Tibial nerve (tissue), 4 donors: Measurements from ENCODE around the gene PLA2G4A. TPM values are rescaled to one million over a fixed set of nuclear protein-coding genes. Genes with fewer than 3 reads are reported as not detected.

Experiments
- DNase-seq, 2 donors: peaks; one replicate each; pipeline ENCODE4 v3.0.0-alpha.2; 2019; ENCODE audit warnings: low spot score in 2 of 2
- H3K27ac ChIP-seq, 4 donors: fragments of 200-600 bp; sonication (generic) in 3 of 4; one replicate each; pipeline ENCODE4 v1.5.1; 2017 to 2019; ENCODE audit warnings: mild to moderate bottlenecking in 1 of 4
- H3K27me3 ChIP-seq, 2 donors: fragments of 200-600 bp; sonication (generic) in 1 of 2; one replicate each; pipeline versions ENCODE4 v1.5.1 to v1.6.0; 2017 to 2019
- H3K36me3 ChIP-seq, 3 donors: fragments of 200-600 bp; sonication (generic); one replicate each; pipeline ENCODE4 v1.5.1; 2018 to 2019
- H3K4me1 ChIP-seq, 4 donors: fragments of 200-600 bp; sonication (generic) in 3 of 4; one replicate each; pipeline ENCODE4 v1.5.1; 2017 to 2019
- H3K4me3 ChIP-seq, 4 donors: fragments of 200-600 bp; sonication (generic) in 3 of 4; one replicate each; pipeline ENCODE4 v1.5.1; 2017 to 2019; ENCODE audit warnings: mild to moderate bottlenecking in 1 of 4, moderate library complexity in 1 of 4
- H3K9me3 ChIP-seq, 4 donors: fragments of 200-600 bp; sonication (generic) in 3 of 4; one replicate each; pipeline ENCODE4 v1.5.1; 2017 to 2019
- EP300 ChIP-seq, 2 donors: sonication (generic); formaldehyde crosslinking; IDR thresholded peaks; one replicate each; pipeline ENCODE4 v1.6.1; 2017; ENCODE audit warnings: antibody characterized with exemption in 2 of 2, mild to moderate bottlenecking in 1 of 2
- POLR2A ChIP-seq, 2 donors: fragments of 450-650 bp; IDR thresholded peaks; one replicate each; pipeline ENCODE4 v1.6.1; 2017; ENCODE audit warnings: antibody characterized with exemption in 2 of 2, mild to moderate bottlenecking in 2 of 2, moderate library complexity in 2 of 2
- WGBS, 2 donors: methylation state at CpG; one replicate each; pipeline ENCODE4 v1.1.5; 2018; 5-methylcytosine and 5-hydroxymethylcytosine counted together
- total RNA-seq, 4 donors: library from RNA; depleted of rRNA; stranded (reverse); fragments of >200 nt; gene quantifications; one replicate each; pipeline ENCODE4 v1.1.0, GENCODE V29; 2016
- TF ChIP-seq, protein P1 (sequence below), 5 experiments: fragments of 200-600 bp in 3 of 5; fragments of 450-650 bp in 2 of 5; sonication (generic) in 3 of 5; IDR thresholded peaks; one replicate each; pipeline ENCODE4 v1.5.1; 2016 to 2019; ENCODE audit warnings: antibody characterized with exemption in 5 of 5, mild to moderate bottlenecking in 3 of 5, moderate library complexity in 2 of 5

PLA2G4A gene
- total RNA-seq, 4 donors from 2014 or later = 3.7 to 7.2 (median 6.3) TPM

DNA sequence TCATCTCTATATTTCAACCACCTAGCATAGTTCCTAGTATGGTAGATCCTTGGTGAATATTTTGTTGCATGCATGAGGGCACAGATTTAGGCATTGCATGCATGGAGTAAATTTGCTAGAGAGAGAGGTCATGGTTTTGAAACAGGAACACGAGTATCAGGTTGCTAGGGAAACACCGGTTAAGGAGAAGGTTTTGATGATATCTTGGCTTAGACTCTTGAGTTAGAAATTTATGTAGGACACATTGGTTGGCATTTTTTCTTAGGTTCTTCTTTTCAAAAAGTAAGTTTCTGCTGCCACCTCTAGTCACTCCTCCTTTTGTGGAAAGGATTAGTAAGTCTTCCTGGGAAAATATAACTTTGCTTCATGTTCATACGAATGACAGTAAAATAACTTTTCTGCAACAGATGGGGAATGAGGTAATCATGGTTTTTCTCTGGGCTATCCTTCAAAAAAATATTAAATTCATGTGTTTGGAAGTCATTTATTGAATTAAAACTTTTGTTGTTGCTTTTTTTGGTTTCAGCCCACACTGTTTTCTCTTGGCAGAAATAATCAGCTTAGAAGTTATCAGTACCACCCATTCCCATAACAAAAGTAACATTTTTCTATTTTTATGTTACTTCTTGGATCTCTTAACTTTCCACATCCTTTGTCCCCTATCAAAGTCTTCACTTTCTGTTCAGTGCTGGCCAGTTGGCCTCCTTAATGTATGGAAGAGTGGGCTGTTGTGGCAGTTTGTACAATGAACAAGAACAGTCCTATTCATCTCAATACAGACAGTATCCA lies 97.3 kb downstream of the PLA2G4A start:
- 32 to 39% methylated on average over 3 of the region's 3 CpGs for WGBS, 2 donors
- no peaks in the 10 kb centered on the region for H3K36me3 ChIP-seq
- H3K27ac ChIP-seq = no peak overlapping the region
- no peaks in the 10 kb centered on the region for H3K27me3 ChIP-seq
- peaks cover 0 to 12% (median 0%) of the 10 kb centered on the region in 4 donors for H3K4me1 ChIP-seq
- no peak for DNase-seq
- no peak overlapping the region for H3K4me3 ChIP-seq
- TF ChIP-seq, protein P1, sequence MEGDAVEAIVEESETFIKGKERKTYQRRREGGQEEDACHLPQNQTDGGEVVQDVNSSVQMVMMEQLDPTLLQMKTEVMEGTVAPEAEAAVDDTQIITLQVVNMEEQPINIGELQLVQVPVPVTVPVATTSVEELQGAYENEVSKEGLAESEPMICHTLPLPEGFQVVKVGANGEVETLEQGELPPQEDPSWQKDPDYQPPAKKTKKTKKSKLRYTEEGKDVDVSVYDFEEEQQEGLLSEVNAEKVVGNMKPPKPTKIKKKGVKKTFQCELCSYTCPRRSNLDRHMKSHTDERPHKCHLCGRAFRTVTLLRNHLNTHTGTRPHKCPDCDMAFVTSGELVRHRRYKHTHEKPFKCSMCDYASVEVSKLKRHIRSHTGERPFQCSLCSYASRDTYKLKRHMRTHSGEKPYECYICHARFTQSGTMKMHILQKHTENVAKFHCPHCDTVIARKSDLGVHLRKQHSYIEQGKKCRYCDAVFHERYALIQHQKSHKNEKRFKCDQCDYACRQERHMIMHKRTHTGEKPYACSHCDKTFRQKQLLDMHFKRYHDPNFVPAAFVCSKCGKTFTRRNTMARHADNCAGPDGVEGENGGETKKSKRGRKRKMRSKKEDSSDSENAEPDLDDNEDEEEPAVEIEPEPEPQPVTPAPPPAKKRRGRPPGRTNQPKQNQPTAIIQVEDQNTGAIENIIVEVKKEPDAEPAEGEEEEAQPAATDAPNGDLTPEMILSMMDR (IDR thresholded peaks at IDR 0.05) = no peak
- TF ChIP-seq POLR2A (IDR thresholded peaks at IDR 0.05) = no peak
- TF ChIP-seq EP300 (IDR thresholded peaks at IDR 0.05) = no peak
- H3K9me3 ChIP-seq = no peaks in the 10 kb centered on the region

DNA sequence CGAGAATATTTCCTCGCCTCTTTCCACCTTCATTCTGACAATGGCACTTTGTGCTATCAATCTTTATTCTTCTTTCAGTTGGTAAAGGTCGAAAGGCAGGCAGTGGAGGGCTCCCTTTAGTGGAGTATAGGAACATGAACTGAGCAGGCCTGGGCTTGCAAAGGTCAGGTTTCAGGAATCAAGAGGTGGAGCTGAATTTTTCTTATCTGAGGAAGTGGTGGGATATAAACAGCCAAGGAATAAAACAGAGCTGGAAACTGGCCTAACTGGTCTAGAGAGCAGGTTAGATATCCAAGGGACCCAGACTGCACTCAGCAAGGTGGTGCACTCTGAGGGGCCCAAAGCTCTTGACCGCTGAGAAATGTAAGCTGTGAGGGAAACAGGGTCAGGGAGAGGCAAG lies 99.1 kb downstream of the PLA2G4A start:
- H3K36me3 ChIP-seq = no peaks in the 10 kb centered on the region
- no peak for DNase-seq
- H3K9me3 ChIP-seq = no peaks in the 10 kb centered on the region
- H3K27ac ChIP-seq = no peak overlapping the region
- 81 to 88% methylated on average over 4 of the region's 4 CpGs for WGBS, 2 donors
- H3K4me1 ChIP-seq = peaks cover 0 to 12% (median 0%) of the 10 kb centered on the region in 4 donors
- no peaks in the 10 kb centered on the region for H3K27me3 ChIP-seq
- TF ChIP-seq, protein P1 (IDR thresholded peaks at IDR 0.05) = no peak
- no peak for TF ChIP-seq POLR2A (IDR thresholded peaks at IDR 0.05)
- TF ChIP-seq EP300 (IDR thresholded peaks at IDR 0.05) = no peak
- no peak overlapping the region for H3K4me3 ChIP-seq

DNA sequence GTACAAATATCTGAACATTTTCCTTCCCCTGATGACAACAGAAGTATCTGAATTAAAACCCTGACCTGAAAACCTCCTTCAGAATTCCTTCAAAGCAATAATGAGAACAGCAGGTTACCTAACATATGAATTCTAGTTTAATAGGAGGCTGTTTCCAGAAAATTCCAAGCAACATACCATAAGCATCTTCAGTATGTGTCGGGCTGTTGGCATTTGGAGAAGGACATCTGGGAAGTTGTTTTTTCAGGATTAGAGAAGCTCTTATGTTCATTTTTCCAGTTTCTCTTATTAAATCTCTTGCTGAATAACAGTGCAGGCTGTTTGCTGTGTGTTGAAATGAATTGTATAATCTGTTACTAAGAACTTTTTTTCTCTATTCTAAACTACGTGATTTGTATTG lies 101.5 kb downstream of the PLA2G4A start:
- H3K4me3 ChIP-seq = no peak overlapping the region
- WGBS, 2 donors = 76 to 90% methylated on average over 2 of the region's 2 CpGs
- H3K36me3 ChIP-seq = no peaks in the 10 kb centered on the region
- no peak for DNase-seq
- no peak overlapping the region for H3K27ac ChIP-seq
- H3K4me1 ChIP-seq = peaks cover 0 to 12% (median 0%) of the 10 kb centered on the region in 4 donors
- no peaks in the 10 kb centered on the region for H3K9me3 ChIP-seq
- TF ChIP-seq, protein P1 (IDR thresholded peaks at IDR 0.05) = no peak
- H3K27me3 ChIP-seq = no peaks in the 10 kb centered on the region

DNA sequence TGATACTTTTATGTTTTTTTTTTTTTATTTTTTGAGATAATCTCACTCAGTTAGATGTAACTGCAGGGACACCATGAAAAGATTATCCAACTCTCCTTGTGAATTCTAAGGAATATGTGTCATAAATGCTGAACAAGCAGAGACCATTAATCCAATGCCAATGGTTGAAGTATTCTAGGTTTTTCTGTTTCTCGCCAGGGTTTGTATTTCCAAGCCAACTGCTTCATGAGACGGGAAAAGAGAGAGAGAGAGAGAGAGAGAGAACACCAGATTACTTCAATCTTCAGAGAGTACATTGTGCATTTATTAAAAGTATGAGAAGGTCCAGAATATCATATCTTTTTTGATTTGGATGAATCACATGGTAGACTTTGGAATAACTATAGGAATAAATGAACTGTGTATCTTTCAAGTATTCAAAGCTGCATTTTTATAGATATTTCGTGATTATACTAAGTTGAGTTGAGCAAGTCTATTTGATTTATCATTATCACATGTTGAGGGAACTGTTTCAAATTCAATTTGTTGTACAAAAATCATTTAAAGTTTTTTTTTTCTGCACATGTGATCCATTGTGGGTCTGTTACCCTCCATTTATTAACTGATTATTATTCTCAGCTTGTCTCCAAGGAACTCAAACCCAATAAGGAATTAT lies 108.4 kb downstream of the PLA2G4A start:
- Histone ChIP-seq H3K27me3 (no peaks in the 10 kb centered on the region), H3K27ac (no peak overlapping the region), H3K4me3 (no peak overlapping the region), H3K9me3 (no peaks in the 10 kb centered on the region), H3K36me3 (no peaks in the 10 kb centered on the region), H3K4me1 (no peaks in the 10 kb centered on the region)
- 77 to 86% methylated on average over 3 of the region's 3 CpGs for WGBS, 2 donors
- no peak for DNase-seq
- TF ChIP-seq POLR2A (IDR thresholded peaks at IDR 0.05) = no peak
- TF ChIP-seq EP300 (IDR thresholded peaks at IDR 0.05) = no peak
- TF ChIP-seq, protein P1 (IDR thresholded peaks at IDR 0.05) = no peak
